D721Med (cell line): ENCODE results near the gene NR1H4.
"Not testable (repeated sequence)": the region's sequence is repeated elsewhere in the genome, so short reads cannot be mapped to it uniquely, and the experiment has no call there.

Source experiments
- DNase-seq: peaks from one replicate; pipeline ENCODE4 v3.0.0; 2011; ENCODE audit warnings: low spot score; ENCODE audit not compliant: insufficient read length
- FAIRE-seq: peaks from 2 replicates; lab custom pipeline; 2011; peaks lifted over from hg19 to GRCh38; lab: Jason Lieb, UNC
- CTCF ChIP-seq: IDR thresholded peaks from 2 replicates; pipeline ENCODE4 v1.5.1; 2012; ENCODE audit warnings: mild to moderate bottlenecking, control low read depth; ENCODE audit not compliant: insufficient read depth; ENCODE audit errors: missing control alignments

Gene NR1H4

GRCh38 chr12:100601626-100602025 is 128.0 kb downstream of the NR1H4 start:
- DNase-seq (no peak), FAIRE-seq (no peak)
- TF ChIP-seq CTCF = no peak

GRCh38 chr12:100602997-100603396 is 129.3 kb downstream of the NR1H4 start:
- FAIRE-seq, DNase-seq: not testable (repeated sequence)

- no peak for TF ChIP-seq CTCF
- DNase-seq (no peak), FAIRE-seq (no peak)
Measured at GRCh38 chr12:100608776-100609175, 135.1 kb downstream of the NR1H4 start.

- DNase-seq (no peak), FAIRE-seq (no peak)
- TF ChIP-seq CTCF = no peak
Measured at GRCh38 chr12:100610666-100611430, 137.2 kb downstream of the NR1H4 start.

- DNase-seq (no peak), FAIRE-seq (no peak)
- no peak for TF ChIP-seq CTCF
Measured at GRCh38 chr12:100612606-100613005, 138.9 kb downstream of the NR1H4 start.
